ENCODE measurements around the gene FHOD3.

DNA sequence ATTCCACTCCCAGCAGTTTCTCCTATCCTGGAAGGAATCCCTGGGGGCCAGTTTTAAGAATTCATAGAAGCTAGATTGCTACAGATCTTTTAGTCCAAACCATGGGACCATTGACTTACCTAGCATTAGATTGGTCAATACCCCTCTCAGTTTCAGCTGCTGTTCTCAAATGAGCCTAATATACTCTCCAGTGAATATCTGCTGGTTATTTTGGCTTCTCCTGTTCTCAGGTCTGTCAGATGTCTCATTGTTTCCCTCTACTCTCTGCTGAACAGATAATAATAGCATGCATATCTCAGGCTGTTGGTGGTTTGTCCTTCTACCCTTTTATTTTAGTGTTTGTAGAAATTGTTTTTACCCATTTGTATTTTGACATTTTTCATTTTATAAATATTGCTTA lies 99.5 kb downstream of the FHOD3 start:
- TF ChIP-seq, protein P1, sequence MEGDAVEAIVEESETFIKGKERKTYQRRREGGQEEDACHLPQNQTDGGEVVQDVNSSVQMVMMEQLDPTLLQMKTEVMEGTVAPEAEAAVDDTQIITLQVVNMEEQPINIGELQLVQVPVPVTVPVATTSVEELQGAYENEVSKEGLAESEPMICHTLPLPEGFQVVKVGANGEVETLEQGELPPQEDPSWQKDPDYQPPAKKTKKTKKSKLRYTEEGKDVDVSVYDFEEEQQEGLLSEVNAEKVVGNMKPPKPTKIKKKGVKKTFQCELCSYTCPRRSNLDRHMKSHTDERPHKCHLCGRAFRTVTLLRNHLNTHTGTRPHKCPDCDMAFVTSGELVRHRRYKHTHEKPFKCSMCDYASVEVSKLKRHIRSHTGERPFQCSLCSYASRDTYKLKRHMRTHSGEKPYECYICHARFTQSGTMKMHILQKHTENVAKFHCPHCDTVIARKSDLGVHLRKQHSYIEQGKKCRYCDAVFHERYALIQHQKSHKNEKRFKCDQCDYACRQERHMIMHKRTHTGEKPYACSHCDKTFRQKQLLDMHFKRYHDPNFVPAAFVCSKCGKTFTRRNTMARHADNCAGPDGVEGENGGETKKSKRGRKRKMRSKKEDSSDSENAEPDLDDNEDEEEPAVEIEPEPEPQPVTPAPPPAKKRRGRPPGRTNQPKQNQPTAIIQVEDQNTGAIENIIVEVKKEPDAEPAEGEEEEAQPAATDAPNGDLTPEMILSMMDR (IDR thresholded peaks at IDR 0.05; ENCODE audit: insufficient read depth, low read depth, low read length) = no peak
- TF ChIP-seq EZH2 (IDR thresholded peaks at IDR 0.05; ENCODE audit: insufficient read depth, low read length) = no peak
